ENCODE results near the gene KCNH2.

KCNH2 gene

DNA sequence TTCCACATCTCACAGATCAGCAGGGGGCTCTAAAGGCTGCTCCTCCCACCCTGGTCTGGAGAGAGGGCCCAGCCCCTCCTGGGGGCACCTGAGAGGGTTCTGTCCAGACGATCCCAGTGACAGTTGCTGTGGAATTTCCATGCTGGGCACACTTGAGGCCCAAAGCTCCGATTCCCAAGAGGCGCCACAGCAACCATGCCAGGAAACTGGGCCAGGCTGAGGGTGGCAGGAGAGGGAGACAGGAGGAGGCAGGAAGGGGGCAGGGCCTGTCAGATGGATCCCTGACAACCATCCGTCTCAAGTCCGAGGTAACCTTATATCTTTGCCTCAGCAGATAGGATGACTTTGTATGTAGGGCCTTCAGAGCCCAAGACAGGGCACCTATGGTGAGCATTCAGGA is 8.4 kb upstream of the KCNH2 start:
- Histone ChIP-seq H3K27ac (ENCODE audit: insufficient read depth, low read depth, low read length, poor library complexity, severe bottlenecking) (no peak overlapping the region), H3K36me3 (ENCODE audit: control insufficient read depth, insufficient read depth, low read length) (no peaks in the 10 kb centered on the region), H3K9me3 (ENCODE audit: control insufficient read depth, low read length) (peaks cover 2% of the 10 kb centered on the region), H3K4me1 (ENCODE audit: control insufficient read depth, insufficient read depth, low read length) (no peaks in the 10 kb centered on the region), H3K4me3 (ENCODE audit: insufficient read depth, low read depth, low read length) (no peak overlapping the region), H3K27me3 (ENCODE audit: control insufficient read depth, insufficient read depth, low read length, poor library complexity, severe bottlenecking) (no peaks in the 10 kb centered on the region)
- WGBS, 2 experiments = 88 to 90% methylated on average over 5 of the region's 5 CpGs

DNA sequence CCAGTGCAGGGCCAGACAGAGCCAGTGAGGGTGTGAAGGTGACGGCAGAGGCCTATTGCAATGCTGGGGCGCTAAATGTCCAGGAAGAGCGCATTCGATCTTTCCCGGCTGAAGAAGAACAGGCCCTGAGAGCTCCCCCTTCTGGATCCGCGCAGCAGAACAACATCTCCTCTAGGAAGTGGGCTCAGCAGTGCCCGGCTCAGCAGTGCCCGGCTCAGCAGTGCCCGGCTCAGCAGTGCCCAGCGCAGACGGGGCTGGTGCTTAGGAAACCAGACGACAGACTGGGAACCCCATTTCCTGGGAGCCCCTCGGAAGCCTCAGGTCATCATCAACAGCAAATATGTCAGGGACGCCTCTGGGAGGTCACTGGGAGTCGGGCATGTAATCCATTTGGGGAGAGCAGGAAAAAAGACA is 8.0 kb upstream of the KCNH2 start:
- no peaks in the 10 kb centered on the region for H3K27me3 ChIP-seq (ENCODE audit: control insufficient read depth, insufficient read depth, low read length, poor library complexity, severe bottlenecking)
- H3K36me3 ChIP-seq (ENCODE audit: control insufficient read depth, insufficient read depth, low read length) = no peaks in the 10 kb centered on the region
- H3K27ac ChIP-seq (ENCODE audit: insufficient read depth, low read depth, low read length, poor library complexity, severe bottlenecking) = no peak overlapping the region
- peaks cover 2% of the 10 kb centered on the region for H3K4me1 ChIP-seq (ENCODE audit: control insufficient read depth, insufficient read depth, low read length)
- WGBS, 2 experiments = 21 to 24% methylated on average over 16 of the region's 16 CpGs
- peaks cover 2% of the 10 kb centered on the region for H3K9me3 ChIP-seq (ENCODE audit: control insufficient read depth, low read length)
- H3K4me3 ChIP-seq (ENCODE audit: insufficient read depth, low read depth, low read length) = no peak overlapping the region

DNA sequence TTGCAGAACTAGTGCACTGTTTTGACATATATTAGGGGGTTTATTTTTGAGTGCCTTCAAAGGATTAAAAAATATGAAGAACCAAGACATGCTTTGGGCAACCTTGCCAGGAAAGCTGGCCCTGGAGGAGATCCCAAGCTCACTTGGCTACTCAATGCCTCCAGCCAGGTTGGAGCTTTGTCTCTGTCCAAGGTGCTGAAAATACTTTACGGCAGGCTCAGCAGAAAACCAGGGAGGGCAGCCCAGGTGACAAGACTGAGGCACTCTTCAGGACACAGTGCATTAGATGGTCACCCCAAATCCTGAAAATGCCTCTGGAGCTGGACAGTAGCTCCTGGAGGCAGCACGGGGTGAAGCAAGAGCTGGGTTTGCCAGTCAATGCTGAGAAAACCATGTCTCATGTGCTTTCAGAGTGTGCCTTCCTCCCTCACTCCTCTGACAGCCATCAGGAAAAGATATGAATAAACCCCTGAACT is 5.8 kb upstream of the KCNH2 start:
- H3K4me1 ChIP-seq (ENCODE audit: control insufficient read depth, insufficient read depth, low read length) = peaks cover 17% of the 10 kb centered on the region
- H3K4me3 ChIP-seq (ENCODE audit: insufficient read depth, low read depth, low read length) = no peak overlapping the region
- no peak overlapping the region for H3K27ac ChIP-seq (ENCODE audit: insufficient read depth, low read depth, low read length, poor library complexity, severe bottlenecking)
- WGBS, 2 experiments = 8 to 14% methylated on average over 2 of the region's 2 CpGs
- no peaks in the 10 kb centered on the region for H3K9me3 ChIP-seq (ENCODE audit: control insufficient read depth, low read length)
- H3K36me3 ChIP-seq (ENCODE audit: control insufficient read depth, insufficient read depth, low read length) = no peaks in the 10 kb centered on the region
- no peaks in the 10 kb centered on the region for H3K27me3 ChIP-seq (ENCODE audit: control insufficient read depth, insufficient read depth, low read length, poor library complexity, severe bottlenecking)

DNA sequence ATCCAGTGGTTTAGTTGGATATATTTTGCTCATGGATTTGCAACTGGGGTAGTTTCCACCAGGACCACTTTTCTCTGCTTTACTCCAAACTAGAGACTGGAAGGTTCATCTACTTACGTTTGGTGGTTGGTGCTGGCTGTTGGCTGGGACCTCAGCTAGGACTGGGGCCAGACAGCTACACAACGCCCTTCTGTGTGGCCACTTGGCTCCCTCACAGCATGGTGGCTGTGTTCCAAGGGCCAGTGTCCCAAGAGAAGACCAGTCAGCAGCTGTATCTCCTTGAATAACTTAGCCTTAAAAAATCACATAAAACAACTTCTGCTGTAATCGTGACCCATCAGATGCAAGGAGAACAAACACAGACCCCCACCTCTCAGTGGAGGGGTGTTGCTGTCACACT is 4.2 kb upstream of the KCNH2 start:
- Histone ChIP-seq H3K9me3 (ENCODE audit: control insufficient read depth, low read length) (no peaks in the 10 kb centered on the region), H3K4me1 (ENCODE audit: control insufficient read depth, insufficient read depth, low read length) (peaks cover 18% of the 10 kb centered on the region), H3K27ac (ENCODE audit: insufficient read depth, low read depth, low read length, poor library complexity, severe bottlenecking) (no peak overlapping the region), H3K4me3 (ENCODE audit: insufficient read depth, low read depth, low read length) (no peak overlapping the region), H3K36me3 (ENCODE audit: control insufficient read depth, insufficient read depth, low read length) (no peaks in the 10 kb centered on the region), H3K27me3 (ENCODE audit: control insufficient read depth, insufficient read depth, low read length, poor library complexity, severe bottlenecking) (peaks cover 2% of the 10 kb centered on the region)
- WGBS, 2 experiments = 77 to 87% methylated on average over 3 of the region's 3 CpGs

DNA sequence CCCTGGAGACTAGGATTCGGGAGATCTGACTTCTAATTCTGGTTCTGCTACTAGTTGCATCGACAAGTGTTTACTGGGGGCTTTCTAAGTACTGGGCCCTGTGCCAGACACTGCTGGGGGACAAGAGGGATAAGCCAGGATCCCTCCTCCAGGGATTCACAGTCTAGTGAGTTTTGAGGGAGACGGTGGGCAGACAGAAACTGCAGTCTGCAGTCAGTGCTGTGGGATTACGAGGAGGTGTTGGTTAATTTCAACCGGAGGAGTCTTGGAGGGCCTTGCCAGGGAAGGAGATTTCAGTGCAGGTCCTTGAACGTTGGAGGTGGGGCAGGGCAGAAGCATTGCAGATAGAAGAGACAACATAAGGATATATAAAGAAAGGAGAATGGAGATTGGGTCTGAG is 3.5 kb upstream of the KCNH2 start:
- H3K27ac ChIP-seq (ENCODE audit: insufficient read depth, low read depth, low read length, poor library complexity, severe bottlenecking) = no peak overlapping the region
- 83 to 84% methylated on average over 5 of the region's 6 CpGs for WGBS, 2 experiments
- no peaks in the 10 kb centered on the region for H3K9me3 ChIP-seq (ENCODE audit: control insufficient read depth, low read length)
- H3K27me3 ChIP-seq (ENCODE audit: control insufficient read depth, insufficient read depth, low read length, poor library complexity, severe bottlenecking) = peaks cover 9% of the 10 kb centered on the region
- H3K36me3 ChIP-seq (ENCODE audit: control insufficient read depth, insufficient read depth, low read length) = no peaks in the 10 kb centered on the region
- H3K4me1 ChIP-seq (ENCODE audit: control insufficient read depth, insufficient read depth, low read length) = peaks cover 25% of the 10 kb centered on the region
- no peak overlapping the region for H3K4me3 ChIP-seq (ENCODE audit: insufficient read depth, low read depth, low read length)

- H3K27me3 ChIP-seq (ENCODE audit: control insufficient read depth, insufficient read depth, low read length, poor library complexity, severe bottlenecking) = peaks cover 19% of the 10 kb centered on the region
- no peak overlapping the region for H3K27ac ChIP-seq (ENCODE audit: insufficient read depth, low read depth, low read length, poor library complexity, severe bottlenecking)
These were observed 2.5 kb upstream of the KCNH2 start for GRCh38 chr7:150980663-150981062.

DNA sequence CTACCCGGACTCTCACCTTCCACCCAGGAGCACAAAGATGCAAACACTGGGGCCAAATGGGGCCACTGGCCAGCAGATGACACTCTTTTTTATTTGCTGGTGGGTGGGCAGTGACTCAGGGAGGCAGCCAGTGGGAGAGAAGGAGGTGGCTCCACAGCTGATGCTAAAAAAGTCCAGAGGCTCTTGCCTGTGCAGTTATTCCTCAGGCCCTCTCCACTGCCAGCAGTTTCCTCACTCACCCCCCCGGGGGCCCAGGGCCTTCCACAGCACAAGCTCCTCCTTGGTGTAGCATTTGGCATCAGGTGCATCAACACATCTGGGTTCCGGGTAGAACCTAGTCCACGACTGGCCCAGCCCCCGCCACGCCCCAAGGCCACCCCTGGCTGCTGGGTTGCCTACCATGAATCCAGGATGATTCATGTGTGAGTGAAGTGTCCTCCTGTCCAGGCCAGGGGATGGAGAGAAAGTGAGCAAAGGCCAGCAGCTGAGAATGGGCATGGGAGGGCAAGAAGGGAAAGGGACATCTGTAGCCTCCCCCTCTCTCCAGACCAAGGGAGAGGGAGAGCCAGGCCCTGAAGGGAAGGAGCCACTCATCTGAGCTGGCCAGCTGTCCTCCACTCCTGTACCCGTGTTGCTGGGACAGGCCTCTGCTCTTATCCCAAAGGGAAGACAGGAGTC is 1.7 kb upstream of the KCNH2 start:
- 56 to 61% methylated on average over 7 of the region's 7 CpGs for WGBS, 2 experiments

More at GRCh38 chr7:150980663-150981062, 2.5 kb upstream of the KCNH2 start:
- Histone ChIP-seq H3K36me3 (ENCODE audit: control insufficient read depth, insufficient read depth, low read length) (no peaks in the 10 kb centered on the region), H3K4me1 (ENCODE audit: control insufficient read depth, insufficient read depth, low read length) (peaks cover 35% of the 10 kb centered on the region), H3K4me3 (ENCODE audit: insufficient read depth, low read depth, low read length) (no peak overlapping the region), H3K9me3 (ENCODE audit: control insufficient read depth, low read length) (no peaks in the 10 kb centered on the region)
- 34 to 43% methylated on average over 2 of the region's 2 CpGs for WGBS, 2 experiments

DNA sequence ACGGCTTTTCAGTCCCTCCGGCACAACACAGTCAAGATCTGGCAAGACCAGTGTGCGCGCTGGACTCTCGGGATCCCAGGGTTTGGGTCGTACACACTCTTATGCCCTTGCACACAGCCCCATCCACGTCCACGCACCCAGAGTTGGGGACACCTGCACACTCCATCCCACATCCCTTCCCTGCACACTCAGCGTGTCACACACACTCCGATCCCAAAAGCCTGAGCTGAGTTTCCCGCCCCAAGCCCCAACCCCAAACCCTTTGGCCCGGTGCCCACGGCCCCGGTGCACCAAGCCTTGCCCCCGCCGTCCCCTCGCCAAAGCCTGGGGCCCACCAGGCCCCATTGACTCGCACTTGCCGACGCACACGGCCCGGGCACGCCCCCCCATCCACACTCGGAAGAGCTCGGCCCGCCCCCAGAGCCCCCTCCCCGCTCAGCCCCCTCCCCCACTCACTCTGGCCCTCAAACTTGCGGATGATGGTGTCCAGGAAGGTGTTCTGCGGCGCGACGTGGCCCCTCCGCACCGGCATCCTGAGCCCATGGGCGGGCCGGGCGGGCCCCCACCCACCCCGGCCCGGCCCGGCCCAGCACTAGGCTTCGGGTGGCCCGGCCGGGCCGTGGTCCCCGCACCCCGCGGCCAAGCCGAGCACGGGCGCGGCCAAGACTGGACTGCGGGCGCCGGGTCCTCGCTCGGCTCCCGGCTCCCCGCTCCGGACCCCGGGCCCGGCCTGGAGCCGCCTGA is 567 bp downstream of the KCNH2 start:
- Histone ChIP-seq H3K36me3 (ENCODE audit: control insufficient read depth, insufficient read depth, low read length) (no peaks in the 10 kb centered on the region), H3K4me3 (ENCODE audit: insufficient read depth, low read depth, low read length) (peak overlapping the region; percentile 39), H3K4me1 (ENCODE audit: control insufficient read depth, insufficient read depth, low read length) (peaks cover 44% of the 10 kb centered on the region), H3K9me3 (ENCODE audit: control insufficient read depth, low read length) (no peaks in the 10 kb centered on the region), H3K27ac (ENCODE audit: insufficient read depth, low read depth, low read length, poor library complexity, severe bottlenecking) (no peak overlapping the region), H3K27me3 (ENCODE audit: control insufficient read depth, insufficient read depth, low read length, poor library complexity, severe bottlenecking) (peaks cover 25% of the 10 kb centered on the region)
- 3 to 4% methylated on average over 59 to 61 of the region's 62 CpGs for WGBS, 2 experiments

More for the DNA sequence above, 1.7 kb upstream of the KCNH2 start:
- Histone ChIP-seq H3K9me3 (ENCODE audit: control insufficient read depth, low read length) (no peaks in the 10 kb centered on the region), H3K4me1 (ENCODE audit: control insufficient read depth, insufficient read depth, low read length) (peaks cover 40% of the 10 kb centered on the region), H3K4me3 (ENCODE audit: insufficient read depth, low read depth, low read length) (peak overlapping the region; percentile 51), H3K36me3 (ENCODE audit: control insufficient read depth, insufficient read depth, low read length) (no peaks in the 10 kb centered on the region), H3K27me3 (ENCODE audit: control insufficient read depth, insufficient read depth, low read length, poor library complexity, severe bottlenecking) (peaks cover 25% of the 10 kb centered on the region), H3K27ac (ENCODE audit: insufficient read depth, low read depth, low read length, poor library complexity, severe bottlenecking) (peak overlapping the region; percentile 80)

- Histone ChIP-seq H3K27ac (ENCODE audit: insufficient read depth, low read depth, low read length, poor library complexity, severe bottlenecking) (no peak overlapping the region), H3K4me3 (ENCODE audit: insufficient read depth, low read depth, low read length) (peak overlapping the region; percentile 39), H3K27me3 (ENCODE audit: control insufficient read depth, insufficient read depth, low read length, poor library complexity, severe bottlenecking) (peaks cover 25% of the 10 kb centered on the region), H3K4me1 (ENCODE audit: control insufficient read depth, insufficient read depth, low read length) (peaks cover 51% of the 10 kb centered on the region), H3K36me3 (ENCODE audit: control insufficient read depth, insufficient read depth, low read length) (no peaks in the 10 kb centered on the region), H3K9me3 (ENCODE audit: control insufficient read depth, low read length) (no peaks in the 10 kb centered on the region)
- 11 to 15% methylated on average over 11 to 13 of the region's 13 CpGs for WGBS, 2 experiments
These were observed 1.4 kb downstream of the KCNH2 start for GRCh38 chr7:150976529-150977381.
